Measurements from ENCODE around the gene SLC26A8. TPM values are rescaled to one million over a fixed set of nuclear protein-coding genes. Genes with fewer than 3 reads are reported as not detected.

Gene SLC26A8, protein sequence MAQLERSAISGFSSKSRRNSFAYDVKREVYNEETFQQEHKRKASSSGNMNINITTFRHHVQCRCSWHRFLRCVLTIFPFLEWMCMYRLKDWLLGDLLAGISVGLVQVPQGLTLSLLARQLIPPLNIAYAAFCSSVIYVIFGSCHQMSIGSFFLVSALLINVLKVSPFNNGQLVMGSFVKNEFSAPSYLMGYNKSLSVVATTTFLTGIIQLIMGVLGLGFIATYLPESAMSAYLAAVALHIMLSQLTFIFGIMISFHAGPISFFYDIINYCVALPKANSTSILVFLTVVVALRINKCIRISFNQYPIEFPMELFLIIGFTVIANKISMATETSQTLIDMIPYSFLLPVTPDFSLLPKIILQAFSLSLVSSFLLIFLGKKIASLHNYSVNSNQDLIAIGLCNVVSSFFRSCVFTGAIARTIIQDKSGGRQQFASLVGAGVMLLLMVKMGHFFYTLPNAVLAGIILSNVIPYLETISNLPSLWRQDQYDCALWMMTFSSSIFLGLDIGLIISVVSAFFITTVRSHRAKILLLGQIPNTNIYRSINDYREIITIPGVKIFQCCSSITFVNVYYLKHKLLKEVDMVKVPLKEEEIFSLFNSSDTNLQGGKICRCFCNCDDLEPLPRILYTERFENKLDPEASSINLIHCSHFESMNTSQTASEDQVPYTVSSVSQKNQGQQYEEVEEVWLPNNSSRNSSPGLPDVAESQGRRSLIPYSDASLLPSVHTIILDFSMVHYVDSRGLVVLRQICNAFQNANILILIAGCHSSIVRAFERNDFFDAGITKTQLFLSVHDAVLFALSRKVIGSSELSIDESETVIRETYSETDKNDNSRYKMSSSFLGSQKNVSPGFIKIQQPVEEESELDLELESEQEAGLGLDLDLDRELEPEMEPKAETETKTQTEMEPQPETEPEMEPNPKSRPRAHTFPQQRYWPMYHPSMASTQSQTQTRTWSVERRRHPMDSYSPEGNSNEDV
- under 1 TPM; 0.16 to 0.81 (median 0.27) TPM for polyA plus RNA-seq (ENCODE audit: insufficient read length in 4 of 4)

DNA sequence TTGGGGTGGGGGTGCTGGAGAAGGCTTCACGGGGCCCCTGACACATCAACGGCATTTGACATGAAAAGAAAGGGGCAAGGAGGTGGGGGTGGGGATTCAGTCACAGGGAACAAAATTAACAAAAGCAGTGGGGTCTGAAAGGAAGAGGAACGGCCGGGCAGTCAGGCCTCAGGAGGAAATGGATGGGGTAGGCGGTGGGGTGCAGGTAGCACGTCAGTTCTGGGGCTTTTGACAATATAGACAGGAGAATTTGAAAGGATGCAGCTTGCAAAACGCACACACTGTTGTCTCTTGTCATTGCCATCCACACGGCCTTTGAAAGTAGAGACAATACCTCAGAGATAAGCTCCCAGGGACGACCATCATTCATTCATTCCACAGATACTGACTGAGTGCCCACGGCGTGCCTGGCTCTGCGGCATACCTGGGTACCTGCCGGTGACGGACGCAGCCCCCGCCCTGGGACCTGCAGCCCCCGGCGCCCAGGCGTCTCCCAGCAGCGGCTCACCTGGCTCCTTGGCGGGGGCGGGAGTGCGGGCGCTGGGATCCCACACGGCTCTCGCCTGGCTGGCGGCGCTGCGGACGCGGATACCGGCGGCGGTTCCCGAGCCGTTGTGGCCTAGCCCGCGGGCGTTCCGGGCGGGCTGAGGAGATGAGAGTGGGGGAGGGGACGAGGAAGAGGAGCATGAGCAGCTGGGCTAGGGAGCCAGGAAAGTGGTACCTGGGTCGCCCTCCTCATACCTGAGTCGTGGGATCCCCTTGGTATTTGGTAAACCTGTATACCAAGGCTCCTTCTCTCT, at the start of gene SLC26A8:
Gene SLC26A8 (minus strand): TSS at position 646 of the 800 bp plus-strand sequence. CDS start 4,934 bp downstream, outside the sequence.
- DNase-seq (ENCODE audit: low read depth in 4 of 4, low spot score in 3 of 4) = no peak

DNA sequence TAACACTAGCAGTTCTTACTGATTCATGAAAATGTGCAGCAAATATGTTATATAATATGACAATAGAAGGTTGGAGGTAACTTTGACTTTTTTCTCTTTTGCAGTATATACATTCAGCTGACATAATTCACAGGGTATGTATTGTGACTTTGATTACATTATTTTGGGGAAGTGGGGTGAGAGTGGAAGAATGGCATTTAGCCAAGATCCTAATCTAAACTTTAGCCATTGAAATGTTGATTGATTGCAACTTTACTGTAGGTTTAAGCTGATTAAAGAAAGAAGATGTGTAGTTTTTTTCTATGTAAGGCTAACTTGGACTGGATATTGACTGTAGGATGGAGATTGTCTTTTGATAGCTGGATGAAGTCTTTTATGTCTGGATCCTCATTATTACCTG, 49.1 kb upstream of the SLC26A8 start:
- DNase-seq (ENCODE audit: low read depth in 4 of 4, low spot score in 3 of 4) = no peak

GRCh38 chr6:36072681-36073080, 48.2 kb upstream of the SLC26A8 start:
- DNase-seq (ENCODE audit: low read depth in 4 of 4, low spot score in 3 of 4) = no peak

DNA sequence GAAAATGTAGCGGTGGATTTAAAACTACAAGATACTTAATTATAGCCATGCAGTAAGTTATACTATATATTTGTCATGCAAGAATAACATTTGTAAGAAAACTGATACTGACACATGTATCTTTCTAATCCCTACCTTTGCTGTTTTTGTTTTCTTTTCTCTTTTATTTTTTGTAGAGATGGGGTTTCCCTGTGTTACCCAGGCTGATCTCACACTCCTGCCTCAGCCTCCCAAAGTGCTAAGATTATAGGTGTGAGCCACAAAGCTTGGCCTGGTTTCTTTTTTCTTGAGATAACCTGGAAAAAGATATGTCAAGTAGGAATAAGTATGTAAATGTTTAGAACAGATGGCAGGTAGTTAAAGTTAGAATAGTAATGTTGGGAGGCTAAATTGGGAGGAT, 47.3 kb upstream of the SLC26A8 start:
- no peak for DNase-seq (ENCODE audit: low read depth in 4 of 4, low spot score in 3 of 4)

DNA sequence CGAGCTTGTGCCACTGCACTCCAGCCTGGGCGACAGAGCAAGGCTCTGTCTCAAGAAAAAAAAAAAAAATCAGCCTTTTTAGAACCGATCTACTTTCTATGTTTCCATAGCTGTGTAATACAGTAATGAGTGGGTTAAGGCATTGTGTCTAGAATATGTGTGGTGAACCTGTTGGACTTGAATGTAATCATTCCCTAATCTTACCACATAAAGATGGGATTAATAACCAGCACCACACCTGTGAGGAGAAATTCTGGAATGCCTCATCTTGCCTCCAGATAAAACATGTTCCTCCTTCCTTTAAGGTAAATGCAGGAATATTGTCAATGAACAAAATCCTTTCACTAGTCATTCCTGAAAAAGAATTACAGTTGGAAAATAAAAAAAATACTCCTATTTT, 46.8 kb upstream of the SLC26A8 start:
- no peak for DNase-seq (ENCODE audit: low read depth in 4 of 4, low spot score in 3 of 4)

DNA sequence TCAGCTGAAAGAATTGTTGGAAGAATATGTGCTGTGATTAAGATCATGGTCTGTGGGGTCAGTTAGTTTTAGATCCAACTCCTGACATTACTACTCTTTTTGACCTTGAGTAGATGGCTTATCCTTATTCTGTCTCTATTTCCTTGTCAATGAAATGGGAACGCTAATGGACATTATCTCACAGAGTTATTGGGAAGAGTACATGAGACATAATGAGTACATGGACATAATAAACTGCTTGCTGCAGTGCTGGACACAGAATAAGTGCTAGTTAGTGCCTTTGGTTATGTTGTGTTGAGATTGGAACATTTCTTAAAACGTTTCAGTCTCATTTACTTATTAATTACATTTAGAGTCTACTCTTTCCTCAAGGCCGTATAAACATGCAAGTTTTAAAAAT, 45.8 kb upstream of the SLC26A8 start:
- DNase-seq (ENCODE audit: low read depth in 4 of 4, low spot score in 3 of 4) = no peak

- DNase-seq (ENCODE audit: low read depth in 4 of 4, low spot score in 3 of 4) = no peak
Measured at GRCh38 chr6:36069573-36069972, 45.1 kb upstream of the SLC26A8 start.

GRCh38 chr6:36068586-36068985, 44.1 kb upstream of the SLC26A8 start:
- DNase-seq (ENCODE audit: low read depth in 4 of 4, low spot score in 3 of 4) = no peak

GRCh38 chr6:36068012-36068392, 43.6 kb upstream of the SLC26A8 start:
- DNase-seq (ENCODE audit: low read depth in 4 of 4, low spot score in 3 of 4) = no peak

- no peak for DNase-seq (ENCODE audit: low read depth in 4 of 4, low spot score in 3 of 4)
Measured at GRCh38 chr6:36067374-36068011, 43.1 kb upstream of the SLC26A8 start.

GRCh38 chr6:36066817-36067216, 42.4 kb upstream of the SLC26A8 start:
- no peak for DNase-seq (ENCODE audit: low read depth in 4 of 4, low spot score in 3 of 4)

DNA sequence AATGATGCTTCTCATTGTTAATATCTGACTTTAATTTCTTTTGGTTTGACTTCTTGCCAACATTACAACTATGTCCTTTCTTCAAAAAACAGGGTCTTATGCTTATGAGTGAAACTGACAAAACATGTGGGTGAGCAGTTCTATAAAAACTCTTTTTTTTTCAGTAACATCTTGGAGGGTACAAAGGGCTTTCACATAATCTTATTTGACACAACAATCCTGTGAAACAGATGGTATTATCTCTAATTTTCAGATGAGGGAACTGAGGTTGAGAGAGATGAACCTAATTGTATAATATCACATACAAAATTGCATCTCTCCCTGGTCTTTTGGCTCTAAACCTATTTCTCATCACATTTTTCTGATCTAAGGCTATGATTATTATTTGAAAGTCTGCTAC, 41.5 kb upstream of the SLC26A8 start:
- DNase-seq (ENCODE audit: low read depth in 4 of 4, low spot score in 3 of 4) = no peak

- no peak for DNase-seq (ENCODE audit: low read depth in 4 of 4, low spot score in 3 of 4)
Measured at GRCh38 chr6:36064770-36065396, 40.4 kb upstream of the SLC26A8 start.

- no peak for DNase-seq (ENCODE audit: low read depth in 4 of 4, low spot score in 3 of 4)
Measured at GRCh38 chr6:36063318-36064060, 39.0 kb upstream of the SLC26A8 start.

- DNase-seq (ENCODE audit: low read depth in 4 of 4, low spot score in 3 of 4) = no peak
Measured at GRCh38 chr6:36062247-36062646, 37.8 kb upstream of the SLC26A8 start.

- no peak for DNase-seq (ENCODE audit: low read depth in 4 of 4, low spot score in 3 of 4)
Measured at GRCh38 chr6:36061236-36061635, 36.8 kb upstream of the SLC26A8 start.

GRCh38 chr6:36056178-36056577, 31.7 kb upstream of the SLC26A8 start:
- DNase-seq (ENCODE audit: low read depth in 4 of 4, low spot score in 3 of 4) = no peak

DNA sequence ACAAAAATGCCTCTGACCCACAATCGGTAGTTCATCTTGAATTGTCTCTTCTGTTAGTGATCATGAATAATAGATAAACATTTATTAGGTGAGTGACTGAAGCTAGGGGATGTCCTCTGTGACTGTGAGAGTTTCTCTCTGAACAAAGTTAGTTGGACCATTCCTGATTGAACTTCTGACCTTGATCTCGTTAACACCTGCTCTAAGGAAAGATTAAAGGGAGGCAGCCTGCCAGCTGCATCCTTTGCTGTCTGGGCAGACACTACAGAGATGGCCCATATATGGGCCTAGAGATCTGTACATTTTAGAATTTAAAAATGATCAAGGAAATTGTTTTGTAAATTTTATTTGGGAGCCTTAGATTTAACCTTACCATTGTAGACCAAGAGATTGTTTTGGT, 30.5 kb upstream of the SLC26A8 start:
- no peak for DNase-seq (ENCODE audit: low read depth in 4 of 4, low spot score in 3 of 4)

GRCh38 chr6:36054415-36054814, 30.0 kb upstream of the SLC26A8 start:
- no peak for DNase-seq (ENCODE audit: low read depth in 4 of 4, low spot score in 3 of 4)
